DMS153 treated with DMSO at 0.1 percent for 48 hours (cell line): ENCODE measurements around the gene GRAMD2A.
A peak's percentile ranks its signal among the peaks of the same experiment; 100 is the strongest.

Experiments
- DNase-seq: peaks from one replicate; lab custom pipeline; 2025; ENCODE audit not compliant: unreplicated experiment; lab: John Stamatoyannopoulos, UW

Gene GRAMD2A

DNA sequence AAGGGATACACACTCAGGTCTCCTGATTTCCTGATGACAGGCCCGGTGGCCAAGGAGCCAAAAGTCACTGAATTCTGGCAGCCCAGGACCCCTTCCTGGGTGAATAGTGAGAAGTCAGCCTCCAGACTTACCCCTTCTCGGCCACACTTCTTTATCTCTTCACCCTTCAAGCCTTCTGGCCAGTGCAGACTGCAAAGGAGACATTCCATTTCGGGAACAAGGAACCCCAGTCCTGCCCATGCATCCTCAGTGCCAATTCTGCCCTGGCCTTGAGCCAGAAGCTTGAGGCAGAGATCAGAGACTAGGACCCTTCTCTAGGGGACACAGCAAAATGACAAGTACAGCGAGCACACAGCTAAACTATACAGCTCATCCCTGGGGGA, 28.8 kb downstream of the GRAMD2A start:
- DNase-seq = no peak

DNA sequence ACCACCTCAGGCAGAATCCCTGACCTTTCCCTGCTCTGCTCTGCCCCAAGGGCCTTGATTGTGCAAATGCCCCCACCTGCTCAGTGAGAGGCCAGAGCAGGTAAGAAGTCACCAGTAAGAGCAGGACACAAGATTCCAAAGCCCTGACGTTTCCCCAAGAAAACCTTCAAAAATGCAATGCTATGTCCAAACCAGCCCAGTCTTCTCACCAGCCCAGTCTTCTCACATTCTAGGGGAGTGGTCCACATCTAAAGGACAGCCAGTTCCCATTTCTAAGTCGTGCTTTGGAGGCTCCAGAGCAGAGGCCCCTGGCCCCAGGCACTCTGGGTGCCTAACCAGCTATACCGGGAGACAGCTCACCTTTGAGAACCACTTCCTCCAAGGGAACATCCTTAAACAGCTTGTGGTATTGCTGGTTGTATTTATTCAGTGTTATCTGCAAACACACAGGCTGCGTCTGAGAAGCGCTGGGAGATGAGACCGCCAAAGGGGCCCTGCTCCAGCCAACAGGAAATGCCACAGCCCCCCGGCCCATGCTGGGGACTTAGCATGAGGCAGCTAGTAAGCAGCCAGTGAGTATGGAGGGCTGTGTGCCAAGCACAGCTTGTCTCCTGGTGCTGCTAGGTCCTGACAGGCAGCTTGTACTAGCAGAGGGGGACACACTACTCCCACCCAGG, 29.3 kb downstream of the GRAMD2A start:
- no peak for DNase-seq

DNA sequence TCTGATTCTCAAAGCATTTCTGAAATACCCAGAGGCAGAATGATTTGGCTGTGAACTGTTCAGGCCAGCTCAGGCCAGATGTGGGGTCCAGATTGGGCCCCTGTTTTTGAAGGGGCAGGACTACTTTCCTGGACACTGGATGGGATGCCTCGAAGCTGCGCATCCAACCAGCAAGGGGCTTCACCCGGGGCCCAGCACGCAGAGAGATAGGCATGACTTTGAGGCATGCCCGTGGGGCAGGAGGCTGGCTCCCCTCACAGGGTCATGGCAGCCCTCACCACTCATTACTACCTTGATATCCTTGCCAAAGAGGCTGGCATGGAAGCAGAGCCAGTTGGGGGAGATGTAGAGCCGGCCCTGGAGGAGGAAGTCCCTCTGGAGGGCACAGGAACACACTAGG, 30.1 kb downstream of the GRAMD2A start:
- no peak for DNase-seq

DNA sequence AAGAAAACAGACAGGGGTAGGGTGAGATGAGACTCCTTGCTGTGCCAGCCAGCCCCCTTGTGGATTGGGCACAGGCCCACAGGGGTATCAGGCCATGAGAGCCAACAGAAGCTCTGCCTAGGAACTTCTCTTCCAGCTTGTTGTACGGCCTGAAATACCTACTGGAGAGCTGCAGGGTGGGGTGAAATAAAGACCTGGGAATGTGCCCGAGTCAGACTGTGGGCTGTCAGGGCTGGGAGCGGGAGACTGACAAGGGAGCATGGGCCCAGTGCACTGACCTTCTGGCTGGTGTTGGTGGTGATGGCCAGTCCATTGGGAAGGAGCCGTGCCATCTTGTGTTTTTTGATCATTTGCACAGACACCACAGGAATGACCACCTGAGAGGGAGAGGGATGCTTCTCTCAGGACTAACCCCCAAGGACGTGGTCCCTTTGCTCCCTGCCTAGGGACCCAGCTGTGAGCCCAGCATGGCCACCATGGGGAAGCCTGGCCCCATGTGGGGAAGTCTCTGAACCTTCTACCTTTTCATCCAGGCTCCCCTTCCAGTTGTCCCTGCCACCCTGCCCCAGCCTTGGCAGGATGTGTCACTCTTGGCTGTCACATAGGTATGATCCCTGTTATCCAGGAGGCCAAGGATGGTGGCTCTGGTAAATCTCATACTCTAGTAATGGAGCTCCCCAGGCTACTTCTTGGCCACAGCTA, 30.7 kb downstream of the GRAMD2A start:
- no peak for DNase-seq

DNA sequence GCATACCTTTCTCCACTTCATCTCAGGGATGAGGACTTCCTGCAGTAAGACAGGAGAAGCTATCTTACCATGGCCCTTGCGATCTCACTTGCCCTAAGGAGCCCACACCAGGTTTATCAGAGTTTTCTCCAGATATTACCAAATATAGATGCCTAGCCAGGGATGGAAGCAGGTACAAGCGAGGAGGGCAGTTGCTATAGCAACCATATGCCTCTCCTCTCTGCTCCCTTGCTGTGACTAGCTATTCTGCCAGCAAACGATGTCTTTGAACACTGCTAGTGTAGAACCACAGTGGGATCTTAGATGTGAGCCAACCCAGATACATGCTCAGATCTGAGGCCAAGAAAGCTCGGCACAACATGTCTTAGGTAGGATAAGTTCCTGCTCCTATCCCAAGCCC, 33.9 kb downstream of the GRAMD2A start:
- no peak for DNase-seq

DNA sequence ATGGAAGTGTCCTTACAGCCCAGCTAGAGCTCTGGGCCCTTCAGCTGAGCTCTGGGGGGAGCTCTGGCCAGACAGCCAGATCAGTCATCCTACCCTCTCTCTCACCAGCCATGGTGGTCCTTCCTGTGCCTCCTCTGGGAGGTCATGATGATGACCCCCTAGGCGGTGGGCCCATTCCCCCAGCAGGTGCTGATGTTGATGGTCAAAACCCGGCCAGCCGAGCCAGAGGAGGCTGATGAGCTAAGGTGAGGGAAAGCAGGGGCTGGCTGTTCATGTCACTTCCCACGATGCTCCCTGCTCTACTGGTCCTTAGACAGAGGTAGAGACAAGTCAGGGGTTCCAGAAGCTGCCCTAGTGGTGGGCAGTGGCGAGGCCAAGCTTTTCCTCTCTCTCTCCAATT, 35.0 kb downstream of the GRAMD2A start:
- DNase-seq = no peak

DNA sequence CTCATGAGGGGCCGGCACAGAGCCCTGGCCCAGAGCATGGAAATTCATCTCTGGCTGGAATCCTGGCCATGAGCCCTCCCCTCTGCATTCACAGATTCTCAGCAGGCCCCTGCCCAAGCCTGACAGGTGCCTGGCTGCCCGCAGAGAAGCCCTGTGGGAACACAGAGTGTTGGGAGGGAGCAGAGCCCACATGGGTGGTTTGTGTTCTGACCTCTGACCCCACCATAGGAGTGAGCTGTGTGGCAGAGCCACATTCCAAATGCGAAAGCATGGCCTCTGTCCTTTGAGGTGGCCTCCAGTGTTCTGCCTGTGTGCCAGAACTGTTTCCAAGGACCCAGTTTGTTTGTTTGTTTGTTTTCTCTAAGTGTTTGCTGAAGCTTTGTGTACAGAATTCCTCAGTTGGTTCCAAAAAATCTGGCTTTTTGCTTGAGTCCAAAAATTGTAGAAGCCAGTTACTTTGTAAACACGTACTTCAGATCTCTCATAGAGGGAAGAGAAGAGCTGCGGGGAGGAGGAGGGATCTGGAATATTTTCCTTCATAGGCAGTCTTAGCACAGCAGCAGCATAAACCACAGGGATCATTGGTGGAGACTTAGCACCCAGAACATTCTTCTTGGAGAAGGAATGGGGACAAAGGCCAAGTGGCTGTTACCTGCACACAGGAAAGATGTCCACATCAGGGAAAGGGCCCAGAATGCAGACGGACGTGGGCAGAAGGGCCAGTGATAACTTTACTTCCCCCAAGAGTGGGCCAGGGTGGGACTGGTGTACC, 36.0 kb downstream of the GRAMD2A start:
- DNase-seq = no peak

DNA sequence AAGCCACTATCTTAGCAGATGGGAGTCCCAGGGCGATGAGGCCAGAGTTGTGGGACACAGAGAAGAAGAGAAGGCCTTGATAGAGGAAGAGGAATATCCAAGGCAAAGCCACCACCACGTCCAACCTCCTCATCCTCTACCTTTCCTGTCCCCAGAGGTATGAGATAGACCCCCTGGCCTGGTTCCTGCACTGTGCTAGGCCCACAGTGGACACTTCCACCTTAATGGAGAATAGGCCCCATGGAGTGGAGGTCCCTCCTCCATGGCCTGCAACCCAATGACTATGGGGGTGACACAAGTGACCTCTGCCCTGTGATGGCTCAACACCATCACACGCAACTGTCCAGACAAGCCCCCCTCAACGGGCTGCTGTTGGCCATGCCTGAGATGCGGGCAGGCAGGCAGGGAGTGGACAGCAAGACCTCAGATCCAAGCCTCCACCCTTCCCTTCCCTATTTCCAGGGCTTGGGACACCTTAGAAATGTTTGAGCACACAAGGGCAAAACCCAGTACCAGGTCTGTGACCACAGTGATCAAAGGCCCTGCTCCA, 36.8 kb downstream of the GRAMD2A start:
- no peak for DNase-seq

GRCh38 chr15:72156928-72157327, 40.7 kb downstream of the GRAMD2A start:
- no peak for DNase-seq

GRCh38 chr15:72155635-72156616, 41.7 kb downstream of the GRAMD2A start:
- peak; percentile 23 for DNase-seq

DNA sequence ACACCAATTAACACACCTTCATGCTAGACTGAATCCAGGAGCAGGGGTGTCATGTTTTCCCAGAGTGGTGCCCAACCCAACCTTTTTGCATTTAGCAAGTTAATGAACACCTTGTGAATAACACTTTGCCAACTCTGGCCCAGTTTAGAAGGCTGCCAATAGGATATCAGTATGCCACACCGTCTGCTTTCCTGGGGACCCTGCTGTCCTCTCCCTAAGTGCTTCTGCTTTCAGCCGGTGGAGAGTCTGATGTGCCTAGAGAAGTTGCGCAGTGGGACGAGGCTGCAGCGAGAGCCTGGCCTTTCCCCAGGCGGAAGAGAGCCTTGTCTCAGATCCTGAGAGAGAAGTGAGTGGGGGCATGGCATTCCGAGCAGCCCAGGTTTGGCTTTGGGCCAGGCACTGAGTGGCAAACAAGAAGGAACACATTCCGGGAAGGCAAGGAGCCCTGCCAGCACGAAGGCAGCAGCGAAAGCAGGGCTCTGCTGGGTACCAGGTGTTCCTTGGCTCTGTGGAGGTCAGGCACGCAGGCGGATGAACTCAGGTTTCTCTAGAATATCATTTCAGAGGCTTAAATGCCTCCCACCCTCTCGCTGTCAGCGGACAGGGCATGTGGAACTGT, 42.5 kb downstream of the GRAMD2A start:
- DNase-seq = peak; percentile 13

DNA sequence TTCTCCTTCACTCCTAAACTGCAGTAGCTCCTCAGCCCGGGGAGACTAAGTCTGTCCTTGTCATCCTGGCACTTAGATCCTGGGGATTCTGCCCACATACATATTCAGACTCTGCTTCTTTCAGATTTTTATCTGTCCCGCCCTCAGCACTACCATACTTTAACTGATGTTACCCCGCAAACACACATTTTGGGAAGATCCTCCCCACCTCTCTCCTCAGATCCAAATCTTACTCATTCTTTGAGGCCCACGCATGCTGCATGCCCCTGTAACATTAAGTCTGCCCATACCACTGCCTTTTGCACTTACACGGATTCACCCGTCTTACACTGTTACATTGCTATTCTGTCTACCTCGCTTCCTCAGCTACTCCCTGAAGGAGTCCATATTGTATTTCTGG, 43.3 kb downstream of the GRAMD2A start:
- DNase-seq = no peak

- DNase-seq = no peak
Measured at GRCh38 chr15:72153269-72154000, 44.2 kb downstream of the GRAMD2A start.

GRCh38 chr15:72147418-72147817, 50.2 kb downstream of the GRAMD2A start:
- no peak for DNase-seq

GRCh38 chr15:72146934-72147333, 50.7 kb downstream of the GRAMD2A start:
- no peak for DNase-seq

DNA sequence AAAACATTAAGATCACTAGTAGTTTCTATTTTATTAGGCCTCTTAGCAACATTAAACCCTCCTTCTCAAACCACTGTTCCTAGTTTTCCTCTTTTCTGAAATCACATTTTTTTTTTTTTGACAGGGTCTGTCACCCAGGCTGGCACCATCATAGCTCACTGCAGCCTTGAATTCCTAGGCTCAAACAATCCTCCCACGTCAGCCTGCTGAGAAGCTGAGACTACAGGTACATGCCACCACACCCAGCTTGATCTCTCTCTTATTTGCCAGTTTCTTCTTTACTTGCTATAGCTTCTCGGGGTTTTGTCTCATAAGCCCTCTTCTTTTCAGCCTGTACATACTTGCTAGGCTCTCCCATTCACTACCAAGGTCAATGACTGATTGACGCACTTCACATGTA, 51.4 kb downstream of the GRAMD2A start:
- DNase-seq = no peak

DNA sequence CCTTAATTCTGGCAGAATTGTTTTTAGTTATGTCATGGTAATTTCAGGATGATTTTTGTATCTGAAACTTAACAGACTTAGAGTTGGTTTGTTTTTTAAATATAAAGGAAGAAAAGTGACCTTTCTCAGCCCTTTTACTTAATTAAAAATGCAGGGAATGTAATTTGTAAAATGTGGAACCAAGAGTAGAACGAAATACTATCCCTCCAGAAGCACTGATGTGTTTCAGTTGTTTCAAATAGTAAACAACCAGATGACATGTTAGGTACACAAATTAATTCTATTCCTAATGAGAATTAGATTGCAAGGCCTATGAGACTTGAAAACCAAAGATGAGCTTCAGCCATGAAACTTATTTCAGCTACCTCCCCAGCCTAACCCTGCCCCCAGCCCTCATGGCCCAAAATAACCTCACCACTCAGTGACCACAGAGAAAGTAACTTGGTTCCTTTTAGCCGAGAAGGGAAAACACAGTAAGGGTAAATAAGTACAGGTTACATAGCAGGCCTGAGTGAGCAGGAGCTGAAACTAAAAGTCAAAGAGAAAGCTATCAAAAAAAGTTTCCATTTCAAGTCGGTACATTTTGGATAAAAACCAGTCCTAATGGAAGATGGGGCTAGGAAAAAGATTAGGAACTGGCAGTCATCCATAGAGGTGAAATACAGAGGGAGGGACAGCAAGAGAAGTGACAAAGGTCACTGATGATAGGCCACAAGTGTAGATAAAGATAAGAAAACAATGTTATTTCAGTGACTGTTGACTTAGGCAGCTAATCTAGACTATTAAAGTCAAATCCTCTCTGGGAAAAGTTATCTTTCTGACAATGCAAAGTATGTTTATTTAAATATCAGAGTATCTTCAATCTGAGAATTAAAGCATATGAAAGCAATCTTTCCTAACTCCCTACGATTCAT, 56.2 kb downstream of the GRAMD2A start:
- no peak for DNase-seq

GRCh38 chr15:72140088-72140487, 57.5 kb downstream of the GRAMD2A start:
- no peak for DNase-seq

DNA sequence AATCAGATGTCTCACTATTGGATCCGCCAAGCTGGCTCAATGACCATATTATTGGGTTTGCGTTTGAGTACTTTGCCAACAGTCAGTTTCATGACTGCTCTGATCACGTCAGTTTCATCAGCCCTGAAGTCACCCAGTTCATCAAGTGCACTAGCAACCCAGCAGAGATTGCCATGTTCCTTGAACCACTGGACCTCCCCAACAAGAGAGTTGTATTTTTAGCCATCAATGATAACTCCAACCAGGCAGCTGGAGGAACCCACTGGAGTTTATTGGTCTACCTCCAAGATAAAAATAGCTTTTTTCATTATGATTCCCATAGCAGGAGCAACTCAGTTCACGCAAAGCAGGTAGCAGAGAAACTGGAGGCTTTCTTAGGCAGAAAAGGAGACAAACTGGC, 57.9 kb downstream of the GRAMD2A start:
- DNase-seq = no peak
